Choroid plexus epithelial cell (primary cell): ENCODE results near the gene BAD.
A peak's percentile ranks its signal among the peaks of the same experiment; 100 is the strongest.

Experiments used
- DNase-seq: peaks from one replicate; pipeline ENCODE4 v3.0.0-alpha.2; 2010; ENCODE audit warnings: low read depth
- H3K4me3 ChIP-seq: 2 replicates; pipeline ENCODE4 v1.5.1; 2011; ENCODE audit warnings: low read depth, mild to moderate bottlenecking, control low read depth, low read length, moderate library complexity
- CTCF ChIP-seq: conservative IDR thresholded peaks from 2 replicates; pipeline ENCODE4 v1.5.1; 2011; ENCODE audit warnings: low read depth, mild to moderate bottlenecking, control low read depth, inconsistent platforms, low read length, moderate library complexity

BAD gene

GRCh38 chr11:64252003-64252872, 32.2 kb downstream of the BAD start:
- TF ChIP-seq CTCF: peak; percentile 39
- no peak for DNase-seq

GRCh38 chr11:64251753-64252002, 32.8 kb downstream of the BAD start:
- no peak for TF ChIP-seq CTCF

More at GRCh38 chr11:64252003-64252872, 32.2 kb downstream of the BAD start:
- H3K4me3 ChIP-seq: peak overlapping the region; percentile 63

GRCh38 chr11:64251016-64251752, 33.3 kb downstream of the BAD start, which contains the start of gene PLCB3:
PLCB3 (plus strand) TSS chr11:64251530; CDS start chr11:64251650, 120 bp downstream.
- TF ChIP-seq CTCF: peak; percentile 45
- DNase-seq: no peak
- peak within 1 kb of the TSS; percentile 63 for H3K4me3 ChIP-seq

More at GRCh38 chr11:64251753-64252002, 32.8 kb downstream of the BAD start:
- H3K4me3 ChIP-seq: peak overlapping the region; percentile 63
- DNase-seq: no peak

- H3K4me3 ChIP-seq: peak overlapping the region; percentile 63
- no peak for DNase-seq
- TF ChIP-seq CTCF: no peak
These were observed 34.0 kb downstream of the BAD start for GRCh38 chr11:64250415-64251015.

- no peak for TF ChIP-seq CTCF
- DNase-seq: no peak
- H3K4me3 ChIP-seq: no peak overlapping the region
These were observed 34.7 kb downstream of the BAD start for GRCh38 chr11:64249563-64250414.

- TF ChIP-seq CTCF: no peak
- no peak overlapping the region for H3K4me3 ChIP-seq
- DNase-seq: no peak
These were observed 35.4 kb downstream of the BAD start for GRCh38 chr11:64249038-64249437.
